ENCODE data around the gene MAPT. TPM values are rescaled to one million over a fixed set of nuclear protein-coding genes. Genes with fewer than 3 reads are reported as not detected.

MAPT gene
- total RNA-seq, 1 donor from 2014 or later: 0.06 TPM

- no peak overlapping the region for H3K4me3 ChIP-seq (ENCODE audit: low read depth, low read length)
- no peak for DNase-seq (ENCODE audit: low read depth)
- no peak for TF ChIP-seq CTCF (conservative IDR thresholded peaks at IDR 0.05; ENCODE audit: low read depth, low read length)
Observed at GRCh38 chr17:45973946-45974859, 79.8 kb downstream of the MAPT start.

GRCh38 chr17:45974916-45975630 lies 80.7 kb downstream of the MAPT start:
- no peak for DNase-seq (ENCODE audit: low read depth)
- no peak for TF ChIP-seq CTCF (conservative IDR thresholded peaks at IDR 0.05; ENCODE audit: low read depth, low read length)
- H3K4me3 ChIP-seq (ENCODE audit: low read depth, low read length): no peak overlapping the region

GRCh38 chr17:45975640-45976295 lies 81.4 kb downstream of the MAPT start:
- H3K4me3 ChIP-seq (ENCODE audit: low read depth, low read length): no peak overlapping the region
- TF ChIP-seq CTCF (conservative IDR thresholded peaks at IDR 0.05; ENCODE audit: low read depth, low read length): no peak
- no peak for DNase-seq (ENCODE audit: low read depth)

- no peak for TF ChIP-seq CTCF (conservative IDR thresholded peaks at IDR 0.05; ENCODE audit: low read depth, low read length)
- no peak for DNase-seq (ENCODE audit: low read depth)
- no peak overlapping the region for H3K4me3 ChIP-seq (ENCODE audit: low read depth, low read length)
Observed at GRCh38 chr17:45976391-45976754, 82.0 kb downstream of the MAPT start.

GRCh38 chr17:45976755-45977505 lies 82.6 kb downstream of the MAPT start:
- H3K4me3 ChIP-seq (ENCODE audit: low read depth, low read length): no peak overlapping the region
- DNase-seq (ENCODE audit: low read depth): no peak
- TF ChIP-seq CTCF (conservative IDR thresholded peaks at IDR 0.05; ENCODE audit: low read depth, low read length): no peak

- DNase-seq (ENCODE audit: low read depth): no peak
- no peak for TF ChIP-seq CTCF (conservative IDR thresholded peaks at IDR 0.05; ENCODE audit: low read depth, low read length)
- H3K4me3 ChIP-seq (ENCODE audit: low read depth, low read length): no peak overlapping the region
Observed at GRCh38 chr17:45977506-45977824, 83.1 kb downstream of the MAPT start.

Data from epithelial cell of proximal tubule (primary cell).